Ishikawa (cell line): ENCODE measurements around the gene RBMS1.

Source experiments
- TCF12 ChIP-seq: IDR thresholded peaks from 2 replicates; pipeline ENCODE4 v1.6.1; 2012; ENCODE audit warnings: low read depth
- TEAD4 ChIP-seq: IDR thresholded peaks from 2 replicates; pipeline ENCODE4 v1.6.1; 2012
- TF ChIP-seq, protein P1 (sequence below): IDR thresholded peaks from 2 replicates; pipeline ENCODE4 v1.6.1; 2012

- TF ChIP-seq TEAD4 (no peak), TCF12 (no peak)
- TF ChIP-seq, protein P1, sequence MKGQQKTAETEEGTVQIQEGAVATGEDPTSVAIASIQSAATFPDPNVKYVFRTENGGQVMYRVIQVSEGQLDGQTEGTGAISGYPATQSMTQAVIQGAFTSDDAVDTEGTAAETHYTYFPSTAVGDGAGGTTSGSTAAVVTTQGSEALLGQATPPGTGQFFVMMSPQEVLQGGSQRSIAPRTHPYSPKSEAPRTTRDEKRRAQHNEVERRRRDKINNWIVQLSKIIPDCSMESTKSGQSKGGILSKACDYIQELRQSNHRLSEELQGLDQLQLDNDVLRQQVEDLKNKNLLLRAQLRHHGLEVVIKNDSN: no peak
Observed at GRCh38 chr2:160306985-160307384, 186.6 kb downstream of the RBMS1 start.
